ENCODE results near the gene MPRIP. TPM values are rescaled to one million over a fixed set of nuclear protein-coding genes. Genes with fewer than 3 reads are reported as not detected.

MPRIP gene
- total RNA-seq, 1 experiment from 2014 or later = 132 TPM

- Histone ChIP-seq H2BK20ac (ENCODE audit: low read depth, low read length, poor library complexity, severe bottlenecking) (no peak overlapping the region), H2AFZ (ENCODE audit: low read length) (no peak overlapping the region), H4K20me1 (ENCODE audit: control insufficient read depth, insufficient read depth, insufficient read length) (no peaks in the 10 kb centered on the region), H3K14ac (ENCODE audit: insufficient read depth, low read length) (no peak overlapping the region), H2BK120ac (ENCODE audit: low read depth, low read length, poor library complexity, severe bottlenecking) (no peak overlapping the region), H4K5ac (ENCODE audit: insufficient read length, low read depth, low read length) (no peak overlapping the region), H3K4me1 (ENCODE audit: insufficient read depth, low read length) (no peaks in the 10 kb centered on the region), H3K79me1 (ENCODE audit: insufficient read depth, low read depth, low read length, poor library complexity, severe bottlenecking) (no peaks in the 10 kb centered on the region), H3K79me2 (ENCODE audit: insufficient read depth, low read length) (no peaks in the 10 kb centered on the region), H3K4me2 (ENCODE audit: insufficient read depth, insufficient read length, low read length) (no peak overlapping the region), H2AK5ac (ENCODE audit: insufficient read length, low read length) (no peak overlapping the region), H2BK15ac (ENCODE audit: low read depth, low read length) (no peak overlapping the region), H3T11ph (ENCODE audit: low read length) (no peak overlapping the region), H3K9ac (ENCODE audit: extremely low read depth, insufficient read length, low read length) (no peak overlapping the region), H3K56ac (ENCODE audit: insufficient read length, low read depth, low read length) (no peak overlapping the region), H3K18ac (ENCODE audit: insufficient read length, low read depth, low read length) (no peak overlapping the region), H4K91ac (ENCODE audit: insufficient read length, low read depth, low read length) (no peak overlapping the region), H3K23me2 (ENCODE audit: insufficient read length, low read depth, low read length, poor library complexity, severe bottlenecking) (no peaks in the 10 kb centered on the region), H3K9me3 (ENCODE audit: control insufficient read depth, low read depth, low read length) (no peaks in the 10 kb centered on the region), H4K8ac (replicated peaks; ENCODE audit: insufficient read length, low read depth, low read length) (no peak overlapping the region), H3K23ac (ENCODE audit: insufficient read length, low read depth, low read length) (no peak overlapping the region), H3K27ac (ENCODE audit: insufficient read length, low read depth, low read length) (no peak overlapping the region), H3K27me3 (ENCODE audit: insufficient read depth, low read length) (no peaks in the 10 kb centered on the region), H2BK5ac (ENCODE audit: insufficient read length, low read length) (no peak overlapping the region), H2BK12ac (ENCODE audit: insufficient read length, low read depth, low read length) (no peak overlapping the region), H3K4ac (ENCODE audit: low read depth, low read length) (no peak overlapping the region)
- TF ChIP-seq CTCF (conservative IDR thresholded peaks at IDR 0.05) = no peak
- Mint-ChIP-seq H3K9me3 (no peaks in the 10 kb centered on the region), H3K36me3 (ENCODE audit: insufficient read depth in 1 of 3, low read depth in 3 of 3) (peaks cover 0 to 3% (median 1%) of the 10 kb centered on the region in 3 experiments; a peak in 3 of 7 replicates), H3K27me3 (ENCODE audit: low read depth) (no peaks in the 10 kb centered on the region), H3K4me1 (peaks cover 12 to 18% of the 10 kb centered on the region in 2 experiments), H3K4me3 (no peak overlapping the region), H3K27ac (peak overlapping the region in 2 of 3 experiments; percentile 4 to 11; a peak in 4 of 7 replicates)
- no peak for DNase-seq
- WGBS (ENCODE audit: extremely low coverage, insufficient read length, low lambda C conversion rate) = no CpG with 5 or more reads among the region's 6 CpGs
These were observed 60.9 kb downstream of the MPRIP start for GRCh38 chr17:17103160-17103559.

Measured in H9 (cell line).